G401 (cell line): ENCODE data around the gene DAPK2. TPM values are rescaled to one million over a fixed set of nuclear protein-coding genes. Genes with fewer than 3 reads are reported as not detected.

ENCODE experiments used
- DNase-seq: peaks from one replicate; pipeline ENCODE4 v3.0.0-alpha.2; 2015; ENCODE audit warnings: low spot score
- in situ Hi-C: cut with HindIII; loops from 2 replicates; pipeline ENCODE4 v1.10.0; 2016; ENCODE audit warnings: low sequenced_read_pairs, mixed read lengths
- total RNA-seq: library from RNA; depleted of rRNA; stranded (reverse); fragments of >200 nt; shearing (Covaris generic); gene quantifications from 2 replicates; pipeline ENCODE4 v1.2.3, GENCODE V29; 2014

The DAPK2 gene
- total RNA-seq, 1 experiment from 2014 or later = 24.4 TPM

- no peak for DNase-seq
- in situ Hi-C loops = no loop called here
Measured at GRCh38 chr15:64004587-64004986, 41.7 kb downstream of the DAPK2 start.

- in situ Hi-C loops = no loop called here
- no peak for DNase-seq
Measured at GRCh38 chr15:64004056-64004455, 42.2 kb downstream of the DAPK2 start.

GRCh38 chr15:64003182-64003581 is 43.1 kb downstream of the DAPK2 start:
- DNase-seq = no peak
- in situ Hi-C loops = no loop called here

GRCh38 chr15:64001148-64001547 is 45.1 kb downstream of the DAPK2 start:
- DNase-seq = no peak
- in situ Hi-C loops = no loop called here

GRCh38 chr15:64000183-64000951 is 45.9 kb downstream of the DAPK2 start:
- in situ Hi-C loops = no loop called here
- no peak for DNase-seq

- DNase-seq = no peak
- in situ Hi-C loops = no loop called here
Measured at GRCh38 chr15:63999177-63999576, 47.1 kb downstream of the DAPK2 start.

- in situ Hi-C loops = no loop called here
- DNase-seq = peak; percentile 73
Measured at GRCh38 chr15:63998489-63998888, 47.8 kb downstream of the DAPK2 start.

- DNase-seq = no peak
- in situ Hi-C loops = no loop called here
Measured at GRCh38 chr15:63997715-63998442, 48.4 kb downstream of the DAPK2 start.

GRCh38 chr15:63996794-63997357 is 49.4 kb downstream of the DAPK2 start:
- no peak for DNase-seq
- in situ Hi-C loops = no loop called here

GRCh38 chr15:63995789-63996188 is 50.5 kb downstream of the DAPK2 start:
- DNase-seq = no peak
- in situ Hi-C loops = no loop called here

GRCh38 chr15:63994073-63994600 is 52.1 kb downstream of the DAPK2 start:
- in situ Hi-C loops = no loop called here
- no peak for DNase-seq

GRCh38 chr15:63992300-63992699 is 54.0 kb downstream of the DAPK2 start:
- no peak for DNase-seq
- in situ Hi-C loops = no loop called here

GRCh38 chr15:63991706-63992105 is 54.6 kb downstream of the DAPK2 start:
- DNase-seq = no peak
- in situ Hi-C loops = no loop called here

GRCh38 chr15:63990454-63990853 is 55.8 kb downstream of the DAPK2 start:
- in situ Hi-C loops = no loop called here

GRCh38 chr15:63987796-63988378 is 58.4 kb downstream of the DAPK2 start:
- in situ Hi-C loops = no loop called here
- DNase-seq = no peak

More at GRCh38 chr15:63990454-63990853, 55.8 kb downstream of the DAPK2 start:
- no peak for DNase-seq

- in situ Hi-C loops = no loop called here
- DNase-seq = no peak
Measured at GRCh38 chr15:63986751-63987341, 59.4 kb downstream of the DAPK2 start.

- in situ Hi-C loops = no loop called here
Measured at GRCh38 chr15:63986185-63986680, 60.1 kb downstream of the DAPK2 start.

GRCh38 chr15:63985221-63986184 is 60.8 kb downstream of the DAPK2 start:
- peak; percentile 98 for DNase-seq
- in situ Hi-C loops = no loop called here

More at GRCh38 chr15:63986185-63986680, 60.1 kb downstream of the DAPK2 start:
- no peak for DNase-seq
